MM.1S (cell line): Measurements from ENCODE around the gene PLCH1.

ENCODE experiments used
- DNase-seq: peaks from one replicate; pipeline ENCODE4 v3.0.0-alpha.2; 2015
- H2AFZ ChIP-seq: fragments of 300-600 bp; sonication (generic); 2 replicates; pipeline ENCODE4 v1.6.0; 2016; ENCODE audit warnings: antibody characterized with exemption, low read length
- H3F3A ChIP-seq: fragments of 300-600 bp; sonication (generic); 2 replicates; pipeline ENCODE4 v1.6.1; 2016; ENCODE audit warnings: mild to moderate bottlenecking, antibody characterized with exemption, low read length, moderate library complexity, mixed read lengths; ENCODE audit not compliant: insufficient read depth
- H3K27ac ChIP-seq: fragments of 300-600 bp; sonication (generic); 2 replicates; pipeline ENCODE4 v1.5.1; 2016; ENCODE audit warnings: mild to moderate bottlenecking, low read length
- H3K27me3 ChIP-seq: fragments of 300-600 bp; sonication (generic); replicated peaks from 2 replicates; pipeline ENCODE4 v1.6.0; 2016; ENCODE audit warnings: low read length; ENCODE audit not compliant: insufficient read depth
- H3K36me3 ChIP-seq: fragments of 300-600 bp; sonication (generic); replicated peaks from 2 replicates; pipeline ENCODE4 v1.6.1; 2016; ENCODE audit warnings: mild to moderate bottlenecking, low read length, mixed read lengths; ENCODE audit not compliant: insufficient read depth
- H3K4me1 ChIP-seq: fragments of 300-600 bp; sonication (generic); 2 replicates; pipeline ENCODE4 v1.6.1; 2016; ENCODE audit warnings: low read length, mixed read lengths
- H3K4me2 ChIP-seq: fragments of 300-600 bp; sonication (generic); 2 replicates; pipeline ENCODE4 v1.6.0; 2016; ENCODE audit warnings: low read depth, low read length
- H3K4me3 ChIP-seq: fragments of 300-600 bp; sonication (generic); 2 replicates; pipeline ENCODE4 v1.5.1; 2016; ENCODE audit warnings: low read length, mixed read lengths
- H3K79me2 ChIP-seq: fragments of 300-600 bp; sonication (generic); 2 replicates; pipeline ENCODE4 v1.6.1; 2016; ENCODE audit warnings: mixed run types, low read length, mixed read lengths
- H3K9ac ChIP-seq: fragments of 300-600 bp; sonication (generic); 2 replicates; pipeline ENCODE4 v1.6.1; 2016; ENCODE audit warnings: low read length, mixed read lengths
- H3K9me2 ChIP-seq: fragments of 300-600 bp; sonication (generic); replicated peaks from 2 replicates; pipeline ENCODE4 v1.6.1; 2016; ENCODE audit warnings: mild to moderate bottlenecking, low read length, mixed read lengths; ENCODE audit not compliant: insufficient read depth
- H3K9me3 ChIP-seq: fragments of 300-600 bp; sonication (generic); replicated peaks from 2 replicates; pipeline ENCODE4 v1.6.1; 2016; ENCODE audit warnings: mild to moderate bottlenecking, low read length, mixed read lengths; ENCODE audit not compliant: insufficient read depth
- H4K20me1 ChIP-seq: fragments of 300-600 bp; sonication (generic); 2 replicates; pipeline ENCODE4 v1.6.1; 2016; ENCODE audit warnings: mild to moderate bottlenecking, low read length, moderate library complexity, mixed read lengths; ENCODE audit not compliant: insufficient read depth
- CTCF ChIP-seq: fragments of 300-600 bp; sonication (generic); IDR thresholded peaks from 2 replicates; pipeline ENCODE4 v1.5.1; 2016; ENCODE audit warnings: antibody characterized with exemption, low read length, mixed read lengths
- EZH2 ChIP-seq: fragments of 300-600 bp; sonication (generic); optimal IDR thresholded peaks from 2 replicates; pipeline ENCODE3; 2017; ENCODE audit warnings: low read depth, mild to moderate bottlenecking, antibody characterized with exemption, low read length, mixed read lengths
- EZH2phosphoT487 ChIP-seq: fragments of 300-600 bp; sonication (generic); IDR thresholded peaks from 2 replicates; pipeline ENCODE4 v1.6.1; 2018; ENCODE audit warnings: antibody characterized with exemption, low read length

PLCH1 gene

GRCh38 chr3:155634121-155634719, 110.7 kb downstream of the PLCH1 start:
- no peaks in the 10 kb centered on the region for H3K9me2 ChIP-seq
- no peaks in the 10 kb centered on the region for H3K4me1 ChIP-seq
- DNase-seq: no peak
- no peak overlapping the region for H3K4me3 ChIP-seq
- H3K9ac ChIP-seq: no peak overlapping the region
- no peak overlapping the region for H3K27ac ChIP-seq
- H3K9me3 ChIP-seq: no peaks in the 10 kb centered on the region
- no peaks in the 10 kb centered on the region for H3K36me3 ChIP-seq
- no peaks in the 10 kb centered on the region for H3K79me2 ChIP-seq
- no peak overlapping the region for H3K4me2 ChIP-seq
- no peaks in the 10 kb centered on the region for H4K20me1 ChIP-seq
- no peak overlapping the region for H2AFZ ChIP-seq
- no peaks in the 10 kb centered on the region for H3K27me3 ChIP-seq
- TF ChIP-seq CTCF (no peak), EZH2 (no peak), EZH2phosphoT487 (no peak)
- no peaks in the 10 kb centered on the region for H3F3A ChIP-seq

GRCh38 chr3:155631323-155632019, 113.4 kb downstream of the PLCH1 start:
- H3K27ac ChIP-seq: no peak overlapping the region
- no peak for DNase-seq
- no peak overlapping the region for H3K4me2 ChIP-seq
- H3K27me3 ChIP-seq: no peaks in the 10 kb centered on the region
- no peaks in the 10 kb centered on the region for H4K20me1 ChIP-seq
- H3K4me1 ChIP-seq: no peaks in the 10 kb centered on the region
- H3K9me3 ChIP-seq: no peaks in the 10 kb centered on the region
- H3K36me3 ChIP-seq: no peaks in the 10 kb centered on the region
- H3K79me2 ChIP-seq: no peaks in the 10 kb centered on the region
- no peaks in the 10 kb centered on the region for H3K9me2 ChIP-seq
- H3F3A ChIP-seq: no peaks in the 10 kb centered on the region
- H3K9ac ChIP-seq: no peak overlapping the region
- TF ChIP-seq CTCF (no peak), EZH2 (no peak), EZH2phosphoT487 (no peak)
- no peak overlapping the region for H3K4me3 ChIP-seq
- no peak overlapping the region for H2AFZ ChIP-seq

GRCh38 chr3:155629556-155629955, 115.3 kb downstream of the PLCH1 start:
- no peaks in the 10 kb centered on the region for H4K20me1 ChIP-seq

More at GRCh38 chr3:155629556-155629955, 115.3 kb downstream of the PLCH1 start:
- Histone ChIP-seq H3K27me3 (no peaks in the 10 kb centered on the region), H3F3A (no peaks in the 10 kb centered on the region), H3K27ac (no peak overlapping the region), H3K4me2 (no peak overlapping the region), H3K4me3 (no peak overlapping the region), H3K9ac (no peak overlapping the region), H3K36me3 (no peaks in the 10 kb centered on the region), H3K9me3 (no peaks in the 10 kb centered on the region), H3K9me2 (no peaks in the 10 kb centered on the region), H2AFZ (no peak overlapping the region), H3K79me2 (no peaks in the 10 kb centered on the region), H3K4me1 (no peaks in the 10 kb centered on the region)
- no peak for DNase-seq
- TF ChIP-seq CTCF: no peak
- TF ChIP-seq EZH2phosphoT487: no peak
- TF ChIP-seq EZH2: no peak
